MM.1S (cell line): Measurements from ENCODE around the gene HNMT.

Experiments
- DNase-seq: peaks from one replicate; pipeline ENCODE4 v3.0.0-alpha.2; 2015
- H2AFZ ChIP-seq: fragments of 300-600 bp; sonication (generic); 2 replicates; pipeline ENCODE4 v1.6.0; 2016; ENCODE audit warnings: antibody characterized with exemption, low read length
- H3F3A ChIP-seq: fragments of 300-600 bp; sonication (generic); 2 replicates; pipeline ENCODE4 v1.6.1; 2016; ENCODE audit warnings: mild to moderate bottlenecking, antibody characterized with exemption, low read length, moderate library complexity, mixed read lengths; ENCODE audit not compliant: insufficient read depth
- H3K27ac ChIP-seq: fragments of 300-600 bp; sonication (generic); 2 replicates; pipeline ENCODE4 v1.5.1; 2016; ENCODE audit warnings: mild to moderate bottlenecking, low read length
- H3K27me3 ChIP-seq: fragments of 300-600 bp; sonication (generic); replicated peaks from 2 replicates; pipeline ENCODE4 v1.6.0; 2016; ENCODE audit warnings: low read length; ENCODE audit not compliant: insufficient read depth
- H3K36me3 ChIP-seq: fragments of 300-600 bp; sonication (generic); replicated peaks from 2 replicates; pipeline ENCODE4 v1.6.1; 2016; ENCODE audit warnings: mild to moderate bottlenecking, low read length, mixed read lengths; ENCODE audit not compliant: insufficient read depth
- H3K4me1 ChIP-seq: fragments of 300-600 bp; sonication (generic); 2 replicates; pipeline ENCODE4 v1.6.1; 2016; ENCODE audit warnings: low read length, mixed read lengths
- H3K4me2 ChIP-seq: fragments of 300-600 bp; sonication (generic); 2 replicates; pipeline ENCODE4 v1.6.0; 2016; ENCODE audit warnings: low read depth, low read length
- H3K4me3 ChIP-seq: fragments of 300-600 bp; sonication (generic); 2 replicates; pipeline ENCODE4 v1.5.1; 2016; ENCODE audit warnings: low read length, mixed read lengths
- H3K79me2 ChIP-seq: fragments of 300-600 bp; sonication (generic); 2 replicates; pipeline ENCODE4 v1.6.1; 2016; ENCODE audit warnings: mixed run types, low read length, mixed read lengths
- H3K9ac ChIP-seq: fragments of 300-600 bp; sonication (generic); 2 replicates; pipeline ENCODE4 v1.6.1; 2016; ENCODE audit warnings: low read length, mixed read lengths
- H3K9me2 ChIP-seq: fragments of 300-600 bp; sonication (generic); replicated peaks from 2 replicates; pipeline ENCODE4 v1.6.1; 2016; ENCODE audit warnings: mild to moderate bottlenecking, low read length, mixed read lengths; ENCODE audit not compliant: insufficient read depth
- H3K9me3 ChIP-seq: fragments of 300-600 bp; sonication (generic); replicated peaks from 2 replicates; pipeline ENCODE4 v1.6.1; 2016; ENCODE audit warnings: mild to moderate bottlenecking, low read length, mixed read lengths; ENCODE audit not compliant: insufficient read depth
- H4K20me1 ChIP-seq: fragments of 300-600 bp; sonication (generic); 2 replicates; pipeline ENCODE4 v1.6.1; 2016; ENCODE audit warnings: mild to moderate bottlenecking, low read length, moderate library complexity, mixed read lengths; ENCODE audit not compliant: insufficient read depth
- EZH2 ChIP-seq: fragments of 300-600 bp; sonication (generic); optimal IDR thresholded peaks from 2 replicates; pipeline ENCODE3; 2017; ENCODE audit warnings: low read depth, mild to moderate bottlenecking, antibody characterized with exemption, low read length, mixed read lengths
- EZH2phosphoT487 ChIP-seq: fragments of 300-600 bp; sonication (generic); IDR thresholded peaks from 2 replicates; pipeline ENCODE4 v1.6.1; 2018; ENCODE audit warnings: antibody characterized with exemption, low read length
- TF ChIP-seq, protein P1 (sequence below): fragments of 300-600 bp; sonication (generic); IDR thresholded peaks from 2 replicates; pipeline ENCODE4 v1.5.1; 2016; ENCODE audit warnings: antibody characterized with exemption, low read length, mixed read lengths

Gene HNMT

DNA sequence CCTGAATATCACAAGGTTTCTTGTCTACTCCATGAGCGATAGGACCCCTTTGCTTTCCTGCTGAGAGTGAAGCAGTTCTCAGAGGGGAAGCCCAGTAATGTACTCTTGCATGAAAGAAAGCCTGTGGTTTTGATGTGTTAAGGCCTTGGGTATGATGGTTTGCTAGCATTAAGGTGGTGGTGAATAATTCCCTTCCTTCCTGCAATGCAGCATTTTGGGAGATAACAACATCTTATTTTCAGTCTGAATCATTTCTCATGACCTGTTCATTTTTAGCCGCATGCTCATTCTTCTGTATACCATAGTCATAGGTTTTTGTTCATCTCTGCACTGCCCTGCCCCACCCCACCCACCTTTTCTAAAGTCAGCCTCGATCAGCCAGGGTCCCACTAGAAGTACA lies 66.2 kb downstream of the HNMT start:
- Histone ChIP-seq H3K9me2 (no peaks in the 10 kb centered on the region), H3K36me3 (no peaks in the 10 kb centered on the region), H3K4me1 (no peaks in the 10 kb centered on the region), H3K27ac (no peak overlapping the region), H4K20me1 (no peaks in the 10 kb centered on the region), H3K4me3 (no peak overlapping the region), H3K9me3 (no peaks in the 10 kb centered on the region), H3K27me3 (no peaks in the 10 kb centered on the region), H3K9ac (no peak overlapping the region), H3F3A (no peaks in the 10 kb centered on the region), H3K79me2 (no peaks in the 10 kb centered on the region), H2AFZ (no peak overlapping the region), H3K4me2 (no peak overlapping the region)
- TF ChIP-seq EZH2 (no peak), EZH2phosphoT487 (no peak)
- TF ChIP-seq, protein P1, sequence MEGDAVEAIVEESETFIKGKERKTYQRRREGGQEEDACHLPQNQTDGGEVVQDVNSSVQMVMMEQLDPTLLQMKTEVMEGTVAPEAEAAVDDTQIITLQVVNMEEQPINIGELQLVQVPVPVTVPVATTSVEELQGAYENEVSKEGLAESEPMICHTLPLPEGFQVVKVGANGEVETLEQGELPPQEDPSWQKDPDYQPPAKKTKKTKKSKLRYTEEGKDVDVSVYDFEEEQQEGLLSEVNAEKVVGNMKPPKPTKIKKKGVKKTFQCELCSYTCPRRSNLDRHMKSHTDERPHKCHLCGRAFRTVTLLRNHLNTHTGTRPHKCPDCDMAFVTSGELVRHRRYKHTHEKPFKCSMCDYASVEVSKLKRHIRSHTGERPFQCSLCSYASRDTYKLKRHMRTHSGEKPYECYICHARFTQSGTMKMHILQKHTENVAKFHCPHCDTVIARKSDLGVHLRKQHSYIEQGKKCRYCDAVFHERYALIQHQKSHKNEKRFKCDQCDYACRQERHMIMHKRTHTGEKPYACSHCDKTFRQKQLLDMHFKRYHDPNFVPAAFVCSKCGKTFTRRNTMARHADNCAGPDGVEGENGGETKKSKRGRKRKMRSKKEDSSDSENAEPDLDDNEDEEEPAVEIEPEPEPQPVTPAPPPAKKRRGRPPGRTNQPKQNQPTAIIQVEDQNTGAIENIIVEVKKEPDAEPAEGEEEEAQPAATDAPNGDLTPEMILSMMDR = no peak
- DNase-seq = no peak

DNA sequence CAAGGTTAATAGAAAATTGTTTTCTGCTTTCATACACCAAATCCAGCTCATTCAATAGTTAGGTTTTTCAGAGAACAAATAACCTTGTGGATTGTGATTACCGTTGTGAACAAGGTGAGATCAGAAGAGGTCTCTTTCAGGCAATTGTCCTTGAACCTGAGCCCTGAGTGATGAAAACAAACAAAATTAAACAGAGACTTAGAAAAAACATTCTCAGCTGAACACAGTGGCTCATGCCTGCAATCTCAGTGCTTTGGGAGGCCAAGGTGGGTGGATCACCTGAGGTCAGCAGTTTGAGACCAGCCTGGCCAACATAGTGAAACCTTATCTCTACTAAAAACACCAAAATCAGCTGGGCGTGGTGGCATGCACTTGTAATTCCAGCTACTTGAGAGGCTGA lies 68.1 kb downstream of the HNMT start:
- Histone ChIP-seq H3K27ac (no peak overlapping the region), H3K79me2 (no peaks in the 10 kb centered on the region), H3K4me2 (no peak overlapping the region), H3K9ac (no peak overlapping the region), H3F3A (no peaks in the 10 kb centered on the region), H3K4me1 (no peaks in the 10 kb centered on the region; the same call in 1 of the 2 replicates), H4K20me1 (no peaks in the 10 kb centered on the region), H3K36me3 (no peaks in the 10 kb centered on the region), H2AFZ (no peak overlapping the region), H3K27me3 (no peaks in the 10 kb centered on the region), H3K9me2 (no peaks in the 10 kb centered on the region), H3K9me3 (no peaks in the 10 kb centered on the region), H3K4me3 (no peak overlapping the region)
- DNase-seq = no peak
- TF ChIP-seq EZH2phosphoT487 = no peak
- TF ChIP-seq, protein P1 = no peak
- TF ChIP-seq EZH2 = no peak

DNA sequence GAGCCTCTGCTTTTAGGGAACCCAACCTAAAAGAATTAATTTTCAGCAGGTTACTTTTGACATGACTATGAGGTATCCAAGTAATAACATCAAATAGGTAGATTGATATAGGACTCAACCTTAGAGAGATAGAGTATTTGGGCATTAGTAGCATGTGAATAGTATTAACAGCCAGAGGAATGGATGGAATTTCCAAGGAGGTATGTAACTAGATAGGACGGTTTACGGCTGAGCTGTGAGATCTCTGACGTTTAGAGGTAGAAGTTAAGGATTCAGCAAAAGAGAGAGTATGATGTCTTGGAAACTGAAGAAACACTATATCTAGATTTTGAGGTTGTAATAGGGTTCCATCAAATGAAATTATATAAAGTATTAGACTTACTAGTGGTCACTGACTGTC lies 70.3 kb downstream of the HNMT start:
- H4K20me1 ChIP-seq = no peaks in the 10 kb centered on the region
- no peak overlapping the region for H3K9ac ChIP-seq
- no peaks in the 10 kb centered on the region for H3K27me3 ChIP-seq
- TF ChIP-seq EZH2phosphoT487 (no peak), EZH2 (no peak)
- TF ChIP-seq, protein P1 = no peak
- H3K27ac ChIP-seq = no peak overlapping the region
- no peak overlapping the region for H2AFZ ChIP-seq
- no peaks in the 10 kb centered on the region for H3K9me3 ChIP-seq
- no peak for DNase-seq
- H3K79me2 ChIP-seq = no peaks in the 10 kb centered on the region
- no peak overlapping the region for H3K4me2 ChIP-seq
- no peaks in the 10 kb centered on the region for H3K36me3 ChIP-seq
- H3F3A ChIP-seq = no peaks in the 10 kb centered on the region
- H3K4me1 ChIP-seq = no peaks in the 10 kb centered on the region; the same call in 1 of the 2 replicates
- H3K9me2 ChIP-seq = no peaks in the 10 kb centered on the region
- H3K4me3 ChIP-seq = no peak overlapping the region
